Fibroblast of lung (primary cell): ENCODE measurements around the gene WDR81. TPM values are rescaled to one million over a fixed set of nuclear protein-coding genes. Genes with fewer than 3 reads are reported as not detected.

Source experiments
- DNase-seq, 2 donors: peaks; one replicate each; pipeline versions ENCODE4 v3.0.0 to v3.0.0-alpha.2; 2010; ENCODE audit warnings: low read depth in 2 of 2
- H2AFZ ChIP-seq: 2 replicates; pipeline ENCODE4 v1.5.1; 2012; ENCODE audit warnings: low read length, control low read depth, inconsistent platforms
- H3K27ac ChIP-seq: 2 replicates; pipeline ENCODE4 v1.5.1; 2011; ENCODE audit warnings: low read length, control low read depth; ENCODE audit not compliant: insufficient read depth
- H3K27me3 ChIP-seq: 2 replicates; pipeline ENCODE4 v1.5.1; 2011; ENCODE audit warnings: mild to moderate bottlenecking, low read length; ENCODE audit not compliant: control insufficient read depth, insufficient read depth
- H3K36me3 ChIP-seq: 2 replicates; pipeline ENCODE4 v1.5.1; 2011; ENCODE audit warnings: low read length; ENCODE audit not compliant: control insufficient read depth, insufficient read depth
- H3K4me1 ChIP-seq: 2 replicates; pipeline ENCODE4 v1.5.1; 2011; ENCODE audit warnings: low read length; ENCODE audit not compliant: control insufficient read depth, insufficient read depth; ENCODE audit errors: extremely low read depth
- H3K4me2 ChIP-seq: 2 replicates; pipeline ENCODE4 v1.5.1; 2011; ENCODE audit warnings: low read length, control low read depth; ENCODE audit not compliant: insufficient read depth; ENCODE audit errors: extremely low read depth
- H3K4me3 ChIP-seq, 4 experiments: fragments of 200-600 bp in 1 of 4; sonication (generic) in 1 of 4; replicated peaks in 1 of 4; 2 replicates each; pipeline ENCODE4 v1.5.1; 2011 to 2016; ENCODE audit warnings: low read length in 4 of 4, low read depth in 3 of 4, mild to moderate bottlenecking in 3 of 4, control low read depth in 2 of 4, inconsistent platforms in 1 of 4, mixed read lengths in 1 of 4; ENCODE audit not compliant: insufficient read depth in 1 of 4; ENCODE audit errors: control extremely low read depth in 1 of 4
- H3K79me2 ChIP-seq: 2 replicates; pipeline ENCODE4 v1.5.1; 2012; ENCODE audit warnings: mild to moderate bottlenecking, low read length, inconsistent platforms; ENCODE audit not compliant: control insufficient read depth, insufficient read depth
- H3K9ac ChIP-seq: 2 replicates; pipeline ENCODE4 v1.5.1; 2011; ENCODE audit warnings: mild to moderate bottlenecking, low read length, control low read depth; ENCODE audit not compliant: insufficient read depth
- H3K9me3 ChIP-seq: 2 replicates; pipeline ENCODE4 v1.5.1; 2012; ENCODE audit warnings: low read depth, low read length; ENCODE audit not compliant: control insufficient read depth, insufficient read depth
- H4K20me1 ChIP-seq: 2 replicates; pipeline ENCODE4 v1.5.1; 2011; ENCODE audit warnings: low read length; ENCODE audit not compliant: control insufficient read depth, insufficient read depth; ENCODE audit errors: extremely low read depth
- EZH2 ChIP-seq: IDR thresholded peaks from 2 replicates; pipeline ENCODE4 v1.5.1; 2012; ENCODE audit warnings: low read length, control low read depth, mild to moderate bottlenecking; ENCODE audit errors: missing control alignments
- polyA plus RNA-seq, 2 donors: library from polyadenylated mRNA; depleted of rRNA in 1 of 2; stranded (reverse) in 1 of 2; unstranded in 1 of 2; fragments of >200 nt; gene quantifications; 2 replicates each; pipeline ENCODE4 v1.2.1, GENCODE V29; 2011 to 2012; ENCODE audit warnings: missing spikeins in 1 of 2
- total RNA-seq: library from RNA; depleted of rRNA; stranded (reverse); fragments of >200 nt; gene quantifications from 2 replicates; pipeline ENCODE4 v1.2.1, GENCODE V29; 2014
- TF ChIP-seq, protein P1 (sequence below), 2 donors: IDR thresholded peaks in 1 of 2; conservative IDR thresholded peaks in 1 of 2; 1 replicate in 1 of 2; 2 replicates in 1 of 2; pipeline ENCODE4 v1.5.1; 2011 to 2012; ENCODE audit warnings: low read length in 2 of 2, control low read depth in 1 of 2, inconsistent platforms in 1 of 2, low read depth in 1 of 2, mild to moderate bottlenecking in 1 of 2

The WDR81 gene
- total and polyA plus RNA-seq, 2 donors (not counting 1 experiment from before 2014, with no cell fraction given), result 5.4 to 31.5 TPM

DNA sequence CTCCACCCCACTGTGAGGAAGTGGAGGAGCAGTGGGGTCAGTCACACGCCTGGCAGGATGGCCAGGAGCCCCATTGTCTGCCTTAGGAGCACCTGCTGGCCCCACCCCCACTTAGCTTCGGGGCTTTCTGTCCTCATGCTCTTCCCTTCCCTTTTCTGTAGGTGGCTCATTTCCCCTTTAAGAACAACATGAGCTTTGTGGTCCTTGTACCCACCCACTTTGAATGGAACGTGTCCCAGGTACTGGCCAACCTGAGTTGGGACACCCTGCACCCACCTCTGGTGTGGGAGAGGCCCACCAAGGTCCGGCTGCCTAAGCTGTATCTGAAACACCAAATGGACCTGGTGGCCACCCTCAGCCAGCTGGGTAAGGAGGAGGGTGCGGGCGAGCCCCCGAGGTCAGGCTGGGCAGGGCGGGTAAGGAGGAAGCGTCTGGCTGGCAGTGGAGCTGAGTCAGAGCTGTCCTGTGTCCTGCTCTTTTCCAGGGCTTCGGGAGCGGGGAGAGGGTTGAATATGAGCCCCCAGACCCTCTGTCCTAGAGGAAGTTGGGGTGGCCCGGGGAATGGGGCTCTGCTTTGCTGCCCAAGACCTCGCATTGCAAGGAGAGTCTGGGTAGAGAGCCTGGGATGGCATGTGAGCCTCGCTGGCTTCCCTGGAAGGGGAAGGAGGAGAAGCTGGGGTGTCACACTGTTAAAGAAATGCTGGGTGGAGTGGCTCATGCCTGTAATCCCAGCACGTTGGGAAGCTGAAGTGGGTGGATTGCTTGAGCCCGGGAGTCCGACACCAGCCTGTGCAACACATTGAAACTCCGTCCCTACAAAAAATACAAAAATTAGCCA is 28.1 kb downstream of the WDR81 start:
- no peak for DNase-seq
- Histone ChIP-seq H2AFZ (no peak overlapping the region), H3K4me3 (no peak overlapping the region), H3K27ac (no peak overlapping the region), H3K27me3 (no peaks in the 10 kb centered on the region), H4K20me1 (no peaks in the 10 kb centered on the region), H3K36me3 (no peaks in the 10 kb centered on the region), H3K79me2 (no peaks in the 10 kb centered on the region), H3K9me3 (no peaks in the 10 kb centered on the region), H3K4me2 (no peak overlapping the region), H3K4me1 (no peaks in the 10 kb centered on the region), H3K9ac (no peak overlapping the region)
- no peak for TF ChIP-seq EZH2
- TF ChIP-seq, protein P1, sequence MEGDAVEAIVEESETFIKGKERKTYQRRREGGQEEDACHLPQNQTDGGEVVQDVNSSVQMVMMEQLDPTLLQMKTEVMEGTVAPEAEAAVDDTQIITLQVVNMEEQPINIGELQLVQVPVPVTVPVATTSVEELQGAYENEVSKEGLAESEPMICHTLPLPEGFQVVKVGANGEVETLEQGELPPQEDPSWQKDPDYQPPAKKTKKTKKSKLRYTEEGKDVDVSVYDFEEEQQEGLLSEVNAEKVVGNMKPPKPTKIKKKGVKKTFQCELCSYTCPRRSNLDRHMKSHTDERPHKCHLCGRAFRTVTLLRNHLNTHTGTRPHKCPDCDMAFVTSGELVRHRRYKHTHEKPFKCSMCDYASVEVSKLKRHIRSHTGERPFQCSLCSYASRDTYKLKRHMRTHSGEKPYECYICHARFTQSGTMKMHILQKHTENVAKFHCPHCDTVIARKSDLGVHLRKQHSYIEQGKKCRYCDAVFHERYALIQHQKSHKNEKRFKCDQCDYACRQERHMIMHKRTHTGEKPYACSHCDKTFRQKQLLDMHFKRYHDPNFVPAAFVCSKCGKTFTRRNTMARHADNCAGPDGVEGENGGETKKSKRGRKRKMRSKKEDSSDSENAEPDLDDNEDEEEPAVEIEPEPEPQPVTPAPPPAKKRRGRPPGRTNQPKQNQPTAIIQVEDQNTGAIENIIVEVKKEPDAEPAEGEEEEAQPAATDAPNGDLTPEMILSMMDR (conservative IDR thresholded peaks at IDR 0.05 in 1 of 2, IDR thresholded peaks at IDR 0.05 in 1 of 2; ENCODE audit: low read depth in 1 of 2, low read length in 2 of 2), result no peak

DNA sequence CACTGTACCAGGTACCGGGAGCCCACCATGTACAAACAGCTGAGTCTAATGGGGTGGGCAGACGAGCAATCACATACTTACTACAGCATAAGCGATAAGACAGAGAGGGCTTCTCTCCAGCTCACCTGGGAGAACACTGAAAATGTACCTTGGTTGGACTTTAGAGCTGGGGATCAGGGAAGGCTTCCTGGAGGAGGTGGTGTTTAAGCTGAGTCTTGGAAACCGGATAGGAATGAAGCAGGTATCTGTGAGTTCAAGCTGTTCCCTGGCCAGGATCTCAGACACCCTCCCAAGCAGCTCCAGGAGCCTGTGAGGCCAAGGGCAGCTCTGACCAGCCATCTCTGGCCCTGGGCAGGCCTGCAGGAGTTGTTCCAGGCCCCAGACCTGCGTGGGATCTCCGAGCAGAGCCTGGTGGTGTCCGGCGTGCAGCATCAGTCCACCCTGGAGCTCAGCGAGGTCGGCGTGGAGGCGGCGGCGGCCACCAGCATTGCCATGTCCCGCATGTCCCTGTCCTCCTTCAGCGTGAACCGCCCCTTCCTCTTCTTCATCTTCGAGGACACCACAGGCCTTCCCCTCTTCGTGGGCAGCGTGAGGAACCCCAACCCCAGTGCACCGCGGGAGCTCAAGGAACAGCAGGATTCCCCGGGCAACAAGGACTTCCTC is 29.4 kb downstream of the WDR81 start:
- Histone ChIP-seq H3K36me3 (no peaks in the 10 kb centered on the region), H3K4me2 (no peak overlapping the region), H3K27me3 (no peaks in the 10 kb centered on the region), H3K4me3 (no peak overlapping the region), H3K27ac (no peak overlapping the region), H4K20me1 (no peaks in the 10 kb centered on the region), H3K79me2 (no peaks in the 10 kb centered on the region), H2AFZ (no peak overlapping the region), H3K4me1 (no peaks in the 10 kb centered on the region), H3K9me3 (no peaks in the 10 kb centered on the region), H3K9ac (no peak overlapping the region)
- DNase-seq, result no peak
- no peak for TF ChIP-seq EZH2
- TF ChIP-seq, protein P1 (conservative IDR thresholded peaks at IDR 0.05 in 1 of 2, IDR thresholded peaks at IDR 0.05 in 1 of 2; ENCODE audit: low read depth in 1 of 2, low read length in 2 of 2), result no peak

DNA sequence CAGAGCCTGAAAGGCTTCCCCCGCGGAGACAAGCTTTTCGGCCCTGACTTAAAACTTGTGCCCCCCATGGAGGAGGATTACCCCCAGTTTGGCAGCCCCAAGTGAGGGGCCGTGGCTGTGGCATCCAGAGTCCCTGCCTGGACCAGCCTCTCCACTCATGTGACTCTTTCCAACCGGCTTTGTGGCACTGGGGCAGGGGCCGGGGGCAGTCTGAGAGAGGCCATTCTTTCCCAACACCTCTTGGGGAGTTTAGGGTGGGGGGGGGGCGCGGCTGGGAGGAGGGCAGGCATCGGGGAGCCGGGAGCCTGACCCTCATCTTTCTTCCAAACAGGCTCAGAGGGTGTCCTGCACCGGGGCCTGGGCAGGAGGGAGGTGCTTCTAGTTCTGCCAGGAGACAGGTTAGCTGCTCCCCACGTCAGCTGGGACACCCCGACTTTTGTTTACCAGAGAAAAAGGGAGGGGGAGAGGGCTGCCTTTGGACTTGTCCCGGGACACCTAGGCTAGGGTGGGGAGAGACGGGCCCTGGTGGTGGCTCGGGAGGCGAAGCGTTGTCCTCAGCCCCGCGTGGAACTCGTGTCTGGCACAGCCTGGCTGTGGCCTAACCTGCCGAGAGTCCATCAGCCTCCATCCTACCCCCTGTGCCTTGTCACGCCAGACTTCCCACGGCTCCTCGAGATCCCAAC is 30.1 kb downstream of the WDR81 start:
- no peak for DNase-seq
- TF ChIP-seq, protein P1 (conservative IDR thresholded peaks at IDR 0.05 in 1 of 2, IDR thresholded peaks at IDR 0.05 in 1 of 2; ENCODE audit: low read depth in 1 of 2, low read length in 2 of 2), result no peak
- TF ChIP-seq EZH2, result no peak
- Histone ChIP-seq H3K79me2 (no peaks in the 10 kb centered on the region), H3K27me3 (no peaks in the 10 kb centered on the region), H3K9me3 (no peaks in the 10 kb centered on the region), H2AFZ (no peak overlapping the region), H3K36me3 (no peaks in the 10 kb centered on the region), H4K20me1 (no peaks in the 10 kb centered on the region), H3K4me3 (no peak overlapping the region), H3K9ac (no peak overlapping the region), H3K4me1 (no peaks in the 10 kb centered on the region), H3K4me2 (no peak overlapping the region), H3K27ac (no peak overlapping the region)
